Fibroblast of lung (primary cell): ENCODE data around the gene CACTIN. TPM values are rescaled to one million over a fixed set of nuclear protein-coding genes. Genes with fewer than 3 reads are reported as not detected.
A peak's percentile ranks its signal among the peaks of the same experiment; 100 is the strongest.

ENCODE experiments used
- DNase-seq, 2 donors: peaks; one replicate each; pipeline versions ENCODE4 v3.0.0 to v3.0.0-alpha.2; 2010; ENCODE audit warnings: low read depth in 2 of 2
- H2AFZ ChIP-seq: 2 replicates; pipeline ENCODE4 v1.5.1; 2012; ENCODE audit warnings: low read length, control low read depth, inconsistent platforms
- H3K27ac ChIP-seq: 2 replicates; pipeline ENCODE4 v1.5.1; 2011; ENCODE audit warnings: low read length, control low read depth; ENCODE audit not compliant: insufficient read depth
- H3K27me3 ChIP-seq: 2 replicates; pipeline ENCODE4 v1.5.1; 2011; ENCODE audit warnings: mild to moderate bottlenecking, low read length; ENCODE audit not compliant: control insufficient read depth, insufficient read depth
- H3K36me3 ChIP-seq: 2 replicates; pipeline ENCODE4 v1.5.1; 2011; ENCODE audit warnings: low read length; ENCODE audit not compliant: control insufficient read depth, insufficient read depth
- H3K4me1 ChIP-seq: 2 replicates; pipeline ENCODE4 v1.5.1; 2011; ENCODE audit warnings: low read length; ENCODE audit not compliant: control insufficient read depth, insufficient read depth; ENCODE audit errors: extremely low read depth
- H3K4me2 ChIP-seq: 2 replicates; pipeline ENCODE4 v1.5.1; 2011; ENCODE audit warnings: low read length, control low read depth; ENCODE audit not compliant: insufficient read depth; ENCODE audit errors: extremely low read depth
- H3K4me3 ChIP-seq, 4 experiments: fragments of 200-600 bp in 1 of 4; sonication (generic) in 1 of 4; replicated peaks in 1 of 4; 2 replicates each; pipeline ENCODE4 v1.5.1; 2011 to 2016; ENCODE audit warnings: low read length in 4 of 4, low read depth in 3 of 4, mild to moderate bottlenecking in 3 of 4, control low read depth in 2 of 4, inconsistent platforms in 1 of 4, mixed read lengths in 1 of 4; ENCODE audit not compliant: insufficient read depth in 1 of 4; ENCODE audit errors: control extremely low read depth in 1 of 4
- H3K79me2 ChIP-seq: 2 replicates; pipeline ENCODE4 v1.5.1; 2012; ENCODE audit warnings: mild to moderate bottlenecking, low read length, inconsistent platforms; ENCODE audit not compliant: control insufficient read depth, insufficient read depth
- H3K9ac ChIP-seq: 2 replicates; pipeline ENCODE4 v1.5.1; 2011; ENCODE audit warnings: mild to moderate bottlenecking, low read length, control low read depth; ENCODE audit not compliant: insufficient read depth
- H3K9me3 ChIP-seq: 2 replicates; pipeline ENCODE4 v1.5.1; 2012; ENCODE audit warnings: low read depth, low read length; ENCODE audit not compliant: control insufficient read depth, insufficient read depth
- H4K20me1 ChIP-seq: 2 replicates; pipeline ENCODE4 v1.5.1; 2011; ENCODE audit warnings: low read length; ENCODE audit not compliant: control insufficient read depth, insufficient read depth; ENCODE audit errors: extremely low read depth
- CTCF ChIP-seq, 2 donors: IDR thresholded peaks in 1 of 2; conservative IDR thresholded peaks in 1 of 2; 1 replicate in 1 of 2; 2 replicates in 1 of 2; pipeline ENCODE4 v1.5.1; 2011 to 2012; ENCODE audit warnings: low read length in 2 of 2, control low read depth in 1 of 2, inconsistent platforms in 1 of 2, low read depth in 1 of 2, mild to moderate bottlenecking in 1 of 2
- EZH2 ChIP-seq: IDR thresholded peaks from 2 replicates; pipeline ENCODE4 v1.5.1; 2012; ENCODE audit warnings: low read length, control low read depth, mild to moderate bottlenecking; ENCODE audit errors: missing control alignments
- polyA plus RNA-seq, 2 donors: library from polyadenylated mRNA; depleted of rRNA in 1 of 2; stranded (reverse) in 1 of 2; unstranded in 1 of 2; fragments of >200 nt; gene quantifications; 2 replicates each; pipeline ENCODE4 v1.2.1, GENCODE V29; 2011 to 2012; ENCODE audit warnings: missing spikeins in 1 of 2
- total RNA-seq: library from RNA; depleted of rRNA; stranded (reverse); fragments of >200 nt; gene quantifications from 2 replicates; pipeline ENCODE4 v1.2.1, GENCODE V29; 2014

CACTIN gene
- total and polyA plus RNA-seq, 2 donors (not counting 1 experiment from before 2014, with no cell fraction given), result 6.7 to 19.7 TPM

- no peak for DNase-seq
- H3K36me3 ChIP-seq, result peaks cover 19% of the 10 kb centered on the region
- no peaks in the 10 kb centered on the region for H3K9me3 ChIP-seq
- H3K4me1 ChIP-seq, result peaks cover 7% of the 10 kb centered on the region
- no peak overlapping the region for H3K4me2 ChIP-seq
- no peak overlapping the region for H3K27ac ChIP-seq
- no peaks in the 10 kb centered on the region for H4K20me1 ChIP-seq
- TF ChIP-seq EZH2, result no peak
- TF ChIP-seq CTCF (conservative IDR thresholded peaks at IDR 0.05 in 1 of 2, IDR thresholded peaks at IDR 0.05 in 1 of 2; ENCODE audit: low read depth in 1 of 2, low read length in 2 of 2), result no peak
- H2AFZ ChIP-seq, result no peak overlapping the region
- H3K27me3 ChIP-seq, result no peaks in the 10 kb centered on the region
- H3K4me3 ChIP-seq, result no peak overlapping the region
- H3K9ac ChIP-seq, result no peak overlapping the region
- no peaks in the 10 kb centered on the region for H3K79me2 ChIP-seq
Measured at GRCh38 chr19:3609779-3610719, 16.5 kb downstream of the CACTIN start.

GRCh38 chr19:3608750-3609322 is 17.8 kb downstream of the CACTIN start:
- Histone ChIP-seq H2AFZ (no peak overlapping the region), H3K4me2 (no peak overlapping the region), H3K4me1 (peaks cover 7% of the 10 kb centered on the region), H3K79me2 (no peaks in the 10 kb centered on the region), H3K27ac (no peak overlapping the region), H4K20me1 (no peaks in the 10 kb centered on the region), H3K9me3 (no peaks in the 10 kb centered on the region), H3K36me3 (peaks cover 16% of the 10 kb centered on the region), H3K9ac (no peak overlapping the region), H3K4me3 (no peak overlapping the region), H3K27me3 (no peaks in the 10 kb centered on the region)
- no peak for DNase-seq
- TF ChIP-seq EZH2 (no peak), CTCF (conservative IDR thresholded peaks at IDR 0.05 in 1 of 2, IDR thresholded peaks at IDR 0.05 in 1 of 2; ENCODE audit: low read depth in 1 of 2, low read length in 2 of 2) (no peak)

GRCh38 chr19:3608079-3608641 is 18.4 kb downstream of the CACTIN start:
- Histone ChIP-seq H3K27ac (no peak overlapping the region), H4K20me1 (no peaks in the 10 kb centered on the region), H3K36me3 (peaks cover 15% of the 10 kb centered on the region), H3K27me3 (no peaks in the 10 kb centered on the region), H3K4me2 (no peak overlapping the region), H3K4me1 (peaks cover 9% of the 10 kb centered on the region), H3K9ac (no peak overlapping the region), H3K9me3 (no peaks in the 10 kb centered on the region), H3K79me2 (no peaks in the 10 kb centered on the region), H3K4me3 (peak overlapping the region in 1 of 4 experiments; percentile 63), H2AFZ (no peak overlapping the region)
- no peak for DNase-seq
- TF ChIP-seq CTCF (conservative IDR thresholded peaks at IDR 0.05 in 1 of 2, IDR thresholded peaks at IDR 0.05 in 1 of 2; ENCODE audit: low read depth in 1 of 2, low read length in 2 of 2), result no peak
- TF ChIP-seq EZH2, result no peak
